ENCODE results near the gene EPM2AIP1. TPM values are rescaled to one million over a fixed set of nuclear protein-coding genes. Genes with fewer than 3 reads are reported as not detected.
"Not testable (repeated sequence)": the region's sequence is repeated elsewhere in the genome, so short reads cannot be mapped to it uniquely, and the experiment has no call there.

Gene EPM2AIP1
- polyA plus RNA-seq, 3 donors, result 3.6 to 11.3 (median 5.8) TPM

DNA sequence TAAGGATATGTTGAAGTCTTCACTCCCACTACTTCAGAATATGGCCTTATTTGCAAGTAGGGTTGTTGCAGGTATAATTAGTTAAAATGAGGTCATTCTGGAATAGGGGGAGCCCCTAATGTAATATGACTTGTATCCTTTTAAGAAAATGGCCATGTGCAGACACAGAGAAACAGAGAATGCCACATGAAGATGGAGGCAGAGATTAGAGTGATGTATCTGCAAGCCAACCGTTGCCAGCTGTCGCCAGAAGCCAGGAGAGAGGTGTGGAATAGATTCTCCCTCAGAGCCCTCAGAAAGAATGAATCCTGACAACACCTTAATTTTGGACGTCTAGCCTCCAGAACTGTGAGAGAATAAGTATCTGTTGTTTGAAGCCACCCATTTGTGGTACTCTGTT is 36.8 kb downstream of the EPM2AIP1 start:
- Histone ChIP-seq H3K4me2 (replicated peaks; ENCODE audit: extremely low read depth, low read length, poor library complexity, severe bottlenecking) (no peak overlapping the region), H3K79me2 (ENCODE audit: insufficient read depth, low read length) (no peaks in the 10 kb centered on the region), H3K4me1 (ENCODE audit: control insufficient read depth in 1 of 2, insufficient read depth in 2 of 2, low read length in 2 of 2) (no peaks in the 10 kb centered on the region), H3K4me3 (replicated peaks in 1 of 3; ENCODE audit: low read depth in 2 of 3, low read length in 3 of 3) (no peak overlapping the region), H3K9ac (ENCODE audit: insufficient read depth, low read length, poor library complexity, severe bottlenecking) (no peak overlapping the region), H3K36me3 (replicated peaks in 1 of 2; ENCODE audit: control insufficient read depth in 1 of 2, insufficient read depth in 2 of 2, low read length in 2 of 2) (no peaks in the 10 kb centered on the region), H3K9me3 (replicated peaks in 1 of 2; ENCODE audit: control insufficient read depth in 1 of 2, insufficient read depth in 1 of 2, low read length in 2 of 2) (no peaks in the 10 kb centered on the region), H3K27ac (ENCODE audit: low read depth in 1 of 2, low read length in 2 of 2) (no peak overlapping the region), H2AFZ (ENCODE audit: insufficient read depth, low read depth, low read length, poor library complexity, severe bottlenecking) (no peak overlapping the region), H4K20me1 (ENCODE audit: insufficient read depth, low read length) (no peaks in the 10 kb centered on the region), H3K27me3 (ENCODE audit: control insufficient read depth in 2 of 2, insufficient read depth in 2 of 2, low read length in 2 of 2) (no peaks in the 10 kb centered on the region)
- DNase-seq, result no peak
- Mint-ChIP-seq H3K9me3 (no peaks in the 10 kb centered on the region), H3K4me3 (no peak overlapping the region), H3K4me1 (peaks cover 13% of the 10 kb centered on the region), H3K27ac (no peak overlapping the region), H3K27me3 (ENCODE audit: low read depth in 3 of 3) (peaks cover 0 to 3% (median 0%) of the 10 kb centered on the region in 3 donors), H3K36me3 (no peaks in the 10 kb centered on the region)
- WGBS (ENCODE audit: insufficient coverage), result no CpG with 5 or more reads among the region's 3 CpGs
- intact Hi-C loops (cut with micrococcal nuclease), result loop anchor here (10.0 kb wide), 2 partner anchors 221 to 231 kb away; no protein-coding TSS in a partner anchor
- TF ChIP-seq, protein P1, sequence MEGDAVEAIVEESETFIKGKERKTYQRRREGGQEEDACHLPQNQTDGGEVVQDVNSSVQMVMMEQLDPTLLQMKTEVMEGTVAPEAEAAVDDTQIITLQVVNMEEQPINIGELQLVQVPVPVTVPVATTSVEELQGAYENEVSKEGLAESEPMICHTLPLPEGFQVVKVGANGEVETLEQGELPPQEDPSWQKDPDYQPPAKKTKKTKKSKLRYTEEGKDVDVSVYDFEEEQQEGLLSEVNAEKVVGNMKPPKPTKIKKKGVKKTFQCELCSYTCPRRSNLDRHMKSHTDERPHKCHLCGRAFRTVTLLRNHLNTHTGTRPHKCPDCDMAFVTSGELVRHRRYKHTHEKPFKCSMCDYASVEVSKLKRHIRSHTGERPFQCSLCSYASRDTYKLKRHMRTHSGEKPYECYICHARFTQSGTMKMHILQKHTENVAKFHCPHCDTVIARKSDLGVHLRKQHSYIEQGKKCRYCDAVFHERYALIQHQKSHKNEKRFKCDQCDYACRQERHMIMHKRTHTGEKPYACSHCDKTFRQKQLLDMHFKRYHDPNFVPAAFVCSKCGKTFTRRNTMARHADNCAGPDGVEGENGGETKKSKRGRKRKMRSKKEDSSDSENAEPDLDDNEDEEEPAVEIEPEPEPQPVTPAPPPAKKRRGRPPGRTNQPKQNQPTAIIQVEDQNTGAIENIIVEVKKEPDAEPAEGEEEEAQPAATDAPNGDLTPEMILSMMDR (IDR thresholded peaks at IDR 0.05), result no peak

DNA sequence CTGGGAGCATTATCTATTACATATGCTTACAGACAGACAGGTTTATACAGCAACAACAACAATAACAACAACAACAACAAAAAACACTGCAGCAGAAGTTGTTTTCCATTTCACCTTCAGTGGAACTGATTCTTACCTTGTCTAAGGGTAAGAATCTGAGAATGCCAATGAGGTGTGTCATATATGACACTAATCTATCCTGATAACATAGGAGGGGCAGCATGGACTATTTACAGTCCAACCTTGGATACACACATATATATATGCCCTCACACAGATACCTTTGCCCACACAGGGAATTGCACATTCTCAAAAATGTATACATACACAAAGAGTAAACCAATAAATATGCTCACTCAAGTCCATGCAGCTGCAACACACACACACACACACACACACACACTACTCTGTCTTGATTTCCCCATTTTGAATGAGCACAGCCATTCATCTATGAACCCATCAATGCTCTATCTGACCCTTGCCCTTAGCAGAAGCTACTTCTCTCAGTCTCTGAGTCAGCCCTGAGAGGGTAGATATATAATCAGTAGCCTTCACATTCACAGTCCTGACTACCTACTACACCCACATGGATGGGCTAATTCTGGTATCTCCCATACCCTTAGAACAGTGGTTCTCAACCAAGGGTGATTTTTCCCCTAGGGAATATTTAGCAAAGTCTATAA is 38.3 kb downstream of the EPM2AIP1 start:
- Mint-ChIP-seq H3K4me3 (no peak overlapping the region), H3K9me3 (no peaks in the 10 kb centered on the region), H3K4me1 (peaks cover 13% of the 10 kb centered on the region), H3K27ac (no peak overlapping the region), H3K27me3 (ENCODE audit: low read depth in 3 of 3) (peaks cover 0 to 2% (median 0%) of the 10 kb centered on the region in 3 donors), H3K36me3 (no peaks in the 10 kb centered on the region)
- Histone ChIP-seq H3K36me3 (replicated peaks in 1 of 2; ENCODE audit: control insufficient read depth in 1 of 2, insufficient read depth in 2 of 2, low read length in 2 of 2) (no peaks in the 10 kb centered on the region), H3K4me3 (replicated peaks in 1 of 3; ENCODE audit: low read depth in 2 of 3, low read length in 3 of 3) (no peak overlapping the region), H3K9me3 (replicated peaks in 1 of 2; ENCODE audit: control insufficient read depth in 1 of 2, insufficient read depth in 1 of 2, low read length in 2 of 2) (no peaks in the 10 kb centered on the region), H3K9ac (ENCODE audit: insufficient read depth, low read length, poor library complexity, severe bottlenecking) (no peak overlapping the region), H4K20me1 (ENCODE audit: insufficient read depth, low read length) (no peaks in the 10 kb centered on the region), H3K4me2 (replicated peaks; ENCODE audit: extremely low read depth, low read length, poor library complexity, severe bottlenecking) (no peak overlapping the region), H3K27ac (ENCODE audit: low read depth in 1 of 2, low read length in 2 of 2) (no peak overlapping the region), H3K4me1 (ENCODE audit: control insufficient read depth in 1 of 2, insufficient read depth in 2 of 2, low read length in 2 of 2) (no peaks in the 10 kb centered on the region), H2AFZ (ENCODE audit: insufficient read depth, low read depth, low read length, poor library complexity, severe bottlenecking) (no peak overlapping the region), H3K79me2 (ENCODE audit: insufficient read depth, low read length) (no peaks in the 10 kb centered on the region), H3K27me3 (ENCODE audit: control insufficient read depth in 2 of 2, insufficient read depth in 2 of 2, low read length in 2 of 2) (no peaks in the 10 kb centered on the region)
- peak in 1 of 3 donors; percentile 67 for DNase-seq
- TF ChIP-seq, protein P1 (IDR thresholded peaks at IDR 0.05), result no peak
- intact Hi-C loops (cut with micrococcal nuclease), result loop anchor here (10.0 kb wide), 2 partner anchors 220 to 230 kb away; no protein-coding TSS in a partner anchor

DNA sequence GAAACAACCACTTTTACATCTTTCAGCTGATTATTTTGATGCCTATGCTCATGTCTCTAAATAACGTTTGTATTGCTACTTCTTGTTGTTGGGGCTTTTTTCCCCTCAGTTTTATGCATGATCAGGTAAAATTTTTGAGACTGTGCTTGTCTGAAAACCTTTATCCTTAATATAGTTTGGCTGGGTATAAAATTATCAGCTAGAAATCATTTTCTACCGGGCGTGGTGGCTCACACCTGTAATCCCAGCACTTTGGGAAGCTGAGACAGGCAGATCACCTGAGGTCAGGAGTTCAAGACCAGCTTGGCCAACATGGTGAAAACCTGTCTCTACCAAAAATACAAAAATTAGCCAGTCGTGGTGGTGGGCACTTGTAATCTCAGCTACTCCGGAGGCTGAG is 45.1 kb downstream of the EPM2AIP1 start:
- not testable (repeated sequence) for DNase-seq, H3K27ac Mint-ChIP-seq, H3K4me3 Mint-ChIP-seq

More for the DNA sequence above, 45.1 kb downstream of the EPM2AIP1 start:
- peaks cover 0 to 12% of the 10 kb centered on the region in 2 donors for H3K9me3 ChIP-seq (replicated peaks in 1 of 2; ENCODE audit: control insufficient read depth in 1 of 2, insufficient read depth in 1 of 2, low read length in 2 of 2)
- not testable (repeated sequence) for H3K4me3 ChIP-seq (replicated peaks in 1 of 3; ENCODE audit: low read depth in 2 of 3, low read length in 3 of 3); H3K27ac ChIP-seq (ENCODE audit: low read depth in 1 of 2, low read length in 2 of 2); H3K36me3 Mint-ChIP-seq; H3K4me1 Mint-ChIP-seq; H3K27me3 ChIP-seq (ENCODE audit: control insufficient read depth in 2 of 2, insufficient read depth in 2 of 2, low read length in 2 of 2); H3K4me2 ChIP-seq (replicated peaks; ENCODE audit: extremely low read depth, low read length, poor library complexity, severe bottlenecking); H3K9ac ChIP-seq (ENCODE audit: insufficient read depth, low read length, poor library complexity, severe bottlenecking); H3K27me3 Mint-ChIP-seq (ENCODE audit: low read depth in 3 of 3); H4K20me1 ChIP-seq (ENCODE audit: insufficient read depth, low read length); H3K79me2 ChIP-seq (ENCODE audit: insufficient read depth, low read length); H2AFZ ChIP-seq (ENCODE audit: insufficient read depth, low read depth, low read length, poor library complexity, severe bottlenecking); H3K36me3 ChIP-seq (replicated peaks in 1 of 2; ENCODE audit: control insufficient read depth in 1 of 2, insufficient read depth in 2 of 2, low read length in 2 of 2)
- WGBS (ENCODE audit: insufficient coverage), result 90% methylated on average over 4 of the region's 5 CpGs
- intact Hi-C loops (cut with micrococcal nuclease), result loop anchor here in 1 of 2 donors (5.0 kb wide), 1 partner anchor 41 kb away; no protein-coding TSS in a partner anchor
- peaks cover 9 to 26% (median 17%) of the 10 kb centered on the region in 7 donors for H3K9me3 Mint-ChIP-seq
- peaks cover 11 to 14% of the 10 kb centered on the region in 2 donors for H3K4me1 ChIP-seq (ENCODE audit: control insufficient read depth in 1 of 2, insufficient read depth in 2 of 2, low read length in 2 of 2)

All from CD14-positive monocyte (primary cell).